ENCODE measurements around the gene SEC63.

DNA sequence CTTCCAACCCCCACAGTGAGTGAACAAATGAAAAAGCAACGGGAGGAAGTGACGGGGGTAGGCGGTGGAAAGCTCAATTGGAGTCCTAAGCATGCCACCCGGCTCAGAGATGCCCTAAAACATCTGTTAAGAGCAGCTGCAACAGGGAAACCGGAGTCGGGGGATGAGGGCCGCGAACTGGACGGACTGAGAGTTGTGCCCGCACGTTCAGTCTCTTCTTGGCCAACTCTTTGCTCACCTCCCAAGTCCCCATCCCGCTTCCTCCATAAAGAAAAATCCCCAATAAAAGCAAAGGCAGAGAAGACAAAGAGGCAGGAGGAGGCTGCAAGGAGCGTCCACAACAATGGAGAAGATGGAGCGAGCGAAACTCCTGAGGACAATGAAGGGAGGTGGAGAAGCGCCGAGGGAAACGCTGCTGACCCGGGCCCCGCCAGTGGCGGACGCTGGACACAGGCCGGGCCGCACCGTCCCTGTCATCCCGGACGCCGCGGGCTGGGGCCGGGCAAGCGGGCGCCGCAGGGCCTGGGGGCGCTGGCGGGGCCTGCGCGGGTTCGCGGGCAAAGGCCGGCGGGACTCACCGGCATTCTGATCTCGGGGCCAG is 600 bp downstream of the SEC63 start:
- no peak for TF ChIP-seq EZH2phosphoT487 (IDR thresholded peaks at IDR 0.05; ENCODE audit: borderline replicate concordance, low read depth, low read length)
- TF ChIP-seq, protein P1, sequence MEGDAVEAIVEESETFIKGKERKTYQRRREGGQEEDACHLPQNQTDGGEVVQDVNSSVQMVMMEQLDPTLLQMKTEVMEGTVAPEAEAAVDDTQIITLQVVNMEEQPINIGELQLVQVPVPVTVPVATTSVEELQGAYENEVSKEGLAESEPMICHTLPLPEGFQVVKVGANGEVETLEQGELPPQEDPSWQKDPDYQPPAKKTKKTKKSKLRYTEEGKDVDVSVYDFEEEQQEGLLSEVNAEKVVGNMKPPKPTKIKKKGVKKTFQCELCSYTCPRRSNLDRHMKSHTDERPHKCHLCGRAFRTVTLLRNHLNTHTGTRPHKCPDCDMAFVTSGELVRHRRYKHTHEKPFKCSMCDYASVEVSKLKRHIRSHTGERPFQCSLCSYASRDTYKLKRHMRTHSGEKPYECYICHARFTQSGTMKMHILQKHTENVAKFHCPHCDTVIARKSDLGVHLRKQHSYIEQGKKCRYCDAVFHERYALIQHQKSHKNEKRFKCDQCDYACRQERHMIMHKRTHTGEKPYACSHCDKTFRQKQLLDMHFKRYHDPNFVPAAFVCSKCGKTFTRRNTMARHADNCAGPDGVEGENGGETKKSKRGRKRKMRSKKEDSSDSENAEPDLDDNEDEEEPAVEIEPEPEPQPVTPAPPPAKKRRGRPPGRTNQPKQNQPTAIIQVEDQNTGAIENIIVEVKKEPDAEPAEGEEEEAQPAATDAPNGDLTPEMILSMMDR (conservative IDR thresholded peaks at IDR 0.05; ENCODE audit: low read length): 0 out of 2 replicates have a peak, but pooled peaks have one; percentile 31
